GM10248 (cell line): ENCODE results near the gene BTBD19.

ENCODE experiments used
- CTCF ChIA-PET: fragments of 300-600 bp; sonication (Branson Sonifier 250); formaldehyde crosslinking; extraction: SDS; loops from one replicate; lab custom pipeline; 2021; ENCODE audit warnings: antibody characterized with exemption; lab: Yijun Ruan, JAX
- POLR2A ChIA-PET: fragments of 350-650 bp; sonication (Branson Sonifier 250); formaldehyde crosslinking; extraction: SDS; loops from one replicate; lab custom pipeline; 2020; ENCODE audit warnings: antibody characterized with exemption; lab: Yijun Ruan, JAX
- DNase-seq: peaks from one replicate; pipeline ENCODE4 v3.0.0; 2012; ENCODE audit errors: extremely low spot score
- TF ChIP-seq, protein P1 (sequence below): IDR thresholded peaks from 2 replicates; pipeline ENCODE4 v1.5.1; 2012; ENCODE audit warnings: mild to moderate bottlenecking, low read depth; ENCODE audit errors: extremely low read depth, missing control alignments, control extremely low read depth

The BTBD19 gene

GRCh38 chr1:44839576-44839975, 31.3 kb downstream of the BTBD19 start:
- ChIA-PET POLR2A (no interaction called here), CTCF (no interaction called here)
- DNase-seq, result no peak
- TF ChIP-seq, protein P1, sequence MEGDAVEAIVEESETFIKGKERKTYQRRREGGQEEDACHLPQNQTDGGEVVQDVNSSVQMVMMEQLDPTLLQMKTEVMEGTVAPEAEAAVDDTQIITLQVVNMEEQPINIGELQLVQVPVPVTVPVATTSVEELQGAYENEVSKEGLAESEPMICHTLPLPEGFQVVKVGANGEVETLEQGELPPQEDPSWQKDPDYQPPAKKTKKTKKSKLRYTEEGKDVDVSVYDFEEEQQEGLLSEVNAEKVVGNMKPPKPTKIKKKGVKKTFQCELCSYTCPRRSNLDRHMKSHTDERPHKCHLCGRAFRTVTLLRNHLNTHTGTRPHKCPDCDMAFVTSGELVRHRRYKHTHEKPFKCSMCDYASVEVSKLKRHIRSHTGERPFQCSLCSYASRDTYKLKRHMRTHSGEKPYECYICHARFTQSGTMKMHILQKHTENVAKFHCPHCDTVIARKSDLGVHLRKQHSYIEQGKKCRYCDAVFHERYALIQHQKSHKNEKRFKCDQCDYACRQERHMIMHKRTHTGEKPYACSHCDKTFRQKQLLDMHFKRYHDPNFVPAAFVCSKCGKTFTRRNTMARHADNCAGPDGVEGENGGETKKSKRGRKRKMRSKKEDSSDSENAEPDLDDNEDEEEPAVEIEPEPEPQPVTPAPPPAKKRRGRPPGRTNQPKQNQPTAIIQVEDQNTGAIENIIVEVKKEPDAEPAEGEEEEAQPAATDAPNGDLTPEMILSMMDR, result no peak

GRCh38 chr1:44842486-44842861, 34.2 kb downstream of the BTBD19 start:
- no peak for DNase-seq
- CTCF ChIA-PET, result interaction anchor here (1.1 to 1.7 kb wide), 5 partner anchors 8 to 144 kb away, joined by 3 read pairs; partner anchors contain the start of gene EIF2B3

GRCh38 chr1:44842862-44843655, 34.7 kb downstream of the BTBD19 start, which contains the start of gene PTCH2:
Gene PTCH2 (minus strand): TSS chr1:44843253. CDS start chr1:44842932, 321 bp downstream.
- CTCF ChIA-PET, result interaction anchor here (1.1 to 2.2 kb wide), 6 partner anchors 11 to 460 kb away, joined by 3 to 7 read pairs (median 3); partner anchors contain the start of gene EIF2B3
- TF ChIP-seq, protein P1, result no peak
- DNase-seq, result peak; percentile 62

More at GRCh38 chr1:44842486-44842861, 34.2 kb downstream of the BTBD19 start:
- POLR2A ChIA-PET, result interaction anchor here (1.6 kb wide), 1 partner anchor 23 kb away, joined by 5 read pairs; no protein-coding TSS in a partner anchor
- TF ChIP-seq, protein P1, result no peak

GRCh38 chr1:44846985-44847384, 38.7 kb downstream of the BTBD19 start:
- no peak for DNase-seq
- ChIA-PET CTCF (interaction anchor here (2.5 kb wide), 1 partner anchor 12 kb away, joined by 13 read pairs; no protein-coding TSS in a partner anchor), POLR2A (no interaction called here)
- TF ChIP-seq, protein P1, result no peak

More at GRCh38 chr1:44842862-44843655, 34.7 kb downstream of the BTBD19 start, which contains the start of gene PTCH2:
- POLR2A ChIA-PET, result interaction anchor here (0.6 to 1.6 kb wide), 3 partner anchors 24 to 590 kb away, joined by 3 to 6 read pairs (median 5); no protein-coding TSS in a partner anchor

GRCh38 chr1:44847845-44848244, 39.5 kb downstream of the BTBD19 start:
- DNase-seq, result no peak
- TF ChIP-seq, protein P1, result no peak
- CTCF ChIA-PET, result no interaction called here
- POLR2A ChIA-PET, result no interaction called here

GRCh38 chr1:44848456-44849181, 40.3 kb downstream of the BTBD19 start:
- POLR2A ChIA-PET, result interaction anchor here (1.3 kb wide), 1 partner anchor 29 kb away, joined by 6 read pairs; no protein-coding TSS in a partner anchor
- CTCF ChIA-PET, result interaction anchor here (1.2 kb wide), 1 partner anchor 11 kb away, joined by 5 read pairs; no protein-coding TSS in a partner anchor
- TF ChIP-seq, protein P1, result no peak
- no peak for DNase-seq
